ENCODE results near the gene PAX5.

PAX5 gene

DNA sequence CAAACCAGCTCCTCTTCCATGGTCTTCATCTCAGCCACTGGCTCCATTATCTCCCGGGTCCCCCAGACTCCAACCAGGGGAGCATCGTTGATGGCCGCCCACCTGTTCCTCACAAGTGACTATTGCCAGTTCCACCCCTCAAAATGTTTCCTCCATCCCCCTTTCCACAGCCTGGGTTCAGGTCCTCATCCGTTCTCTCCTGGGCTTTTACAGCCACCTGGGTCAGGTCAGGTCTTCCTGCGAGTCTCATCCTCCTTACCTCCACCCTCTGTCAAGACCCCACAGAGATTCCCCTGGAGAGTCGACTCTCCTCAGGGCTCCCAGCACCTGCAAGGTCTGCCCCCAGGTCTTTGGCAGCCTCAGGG is 133.2 kb downstream of the PAX5 start:
- H3K9me3 ChIP-seq (replicated peaks; ENCODE audit: insufficient read depth, low read length): no peaks in the 10 kb centered on the region
- H3K4me2 ChIP-seq (ENCODE audit: low read depth, low read length): no peak overlapping the region
- H3F3A ChIP-seq (ENCODE audit: insufficient read depth, low read length): no peaks in the 10 kb centered on the region
- H3K9me2 ChIP-seq (replicated peaks; ENCODE audit: insufficient read depth, low read length): no peaks in the 10 kb centered on the region
- no peaks in the 10 kb centered on the region for H3K36me3 ChIP-seq (replicated peaks; ENCODE audit: insufficient read depth, low read length)
- H3K79me2 ChIP-seq (ENCODE audit: low read length): no peaks in the 10 kb centered on the region
- H3K4me3 ChIP-seq (ENCODE audit: low read length): no peak overlapping the region
- no peaks in the 10 kb centered on the region for H3K4me1 ChIP-seq (ENCODE audit: low read length)
- TF ChIP-seq CTCF (IDR thresholded peaks at IDR 0.05; ENCODE audit: low read length) (no peak), EZH2phosphoT487 (IDR thresholded peaks at IDR 0.05; ENCODE audit: low read length) (no peak), EZH2 (optimal IDR thresholded peaks at IDR 0.05; ENCODE audit: low read depth, low read length) (no peak)
- H3K9ac ChIP-seq (ENCODE audit: low read length): no peak overlapping the region
- DNase-seq: no peak
- H3K27me3 ChIP-seq (replicated peaks; ENCODE audit: insufficient read depth, low read length): 0 out of 2 replicates have a peak, but pooled peaks cover 6% of the 10 kb centered on the region
- H2AFZ ChIP-seq (ENCODE audit: low read length): no peak overlapping the region
- H3K27ac ChIP-seq (ENCODE audit: low read length): no peak overlapping the region
- H4K20me1 ChIP-seq (ENCODE audit: insufficient read depth, low read length): no peaks in the 10 kb centered on the region

DNA sequence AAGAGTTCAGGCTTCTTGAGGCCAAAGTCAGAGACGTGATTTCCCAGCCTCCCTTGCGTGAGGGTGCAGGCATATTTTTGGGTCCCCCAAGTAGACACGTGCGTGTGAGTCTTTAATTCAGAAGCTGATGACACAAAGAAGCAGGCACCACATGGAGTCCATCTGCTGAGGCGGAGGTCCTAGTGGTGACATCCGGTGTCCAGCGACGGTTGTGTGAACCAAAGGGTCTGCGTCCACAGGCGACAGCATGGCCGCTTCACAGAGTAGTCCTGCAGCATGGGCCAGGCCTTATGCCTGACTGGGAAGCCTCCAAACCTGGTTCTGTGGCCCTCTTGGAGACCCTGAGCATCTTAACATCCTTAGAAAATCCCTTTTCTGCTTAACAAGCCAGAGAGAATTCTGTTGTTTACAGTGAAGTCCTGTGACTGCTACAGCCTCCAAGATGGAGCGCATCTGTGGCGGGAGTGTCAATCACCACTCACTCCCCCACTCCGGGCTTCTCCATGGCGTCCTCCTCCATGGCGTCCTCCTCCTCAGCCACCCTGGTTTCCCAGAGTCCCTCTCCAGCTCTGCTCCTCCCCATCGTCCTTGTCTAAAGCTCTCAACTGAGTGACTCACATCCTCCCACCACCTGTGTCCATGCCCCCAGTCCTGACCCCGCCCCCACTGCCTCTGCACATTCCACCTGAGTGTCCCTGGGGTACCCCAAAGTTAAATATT is 133.8 kb downstream of the PAX5 start:
- H3K27ac ChIP-seq (ENCODE audit: low read length): no peak overlapping the region
- H3K79me2 ChIP-seq (ENCODE audit: low read length): no peaks in the 10 kb centered on the region
- no peak overlapping the region for H3K4me2 ChIP-seq (ENCODE audit: low read depth, low read length)
- no peaks in the 10 kb centered on the region for H3K9me2 ChIP-seq (replicated peaks; ENCODE audit: insufficient read depth, low read length)
- no peak overlapping the region for H3K9ac ChIP-seq (ENCODE audit: low read length)
- no peak overlapping the region for H3K4me3 ChIP-seq (ENCODE audit: low read length)
- TF ChIP-seq EZH2 (optimal IDR thresholded peaks at IDR 0.05; ENCODE audit: low read depth, low read length) (no peak), CTCF (IDR thresholded peaks at IDR 0.05; ENCODE audit: low read length) (no peak), EZH2phosphoT487 (IDR thresholded peaks at IDR 0.05; ENCODE audit: low read length) (no peak)
- H3K4me1 ChIP-seq (ENCODE audit: low read length): no peaks in the 10 kb centered on the region
- DNase-seq: no peak
- H3K36me3 ChIP-seq (replicated peaks; ENCODE audit: insufficient read depth, low read length): no peaks in the 10 kb centered on the region
- no peaks in the 10 kb centered on the region for H4K20me1 ChIP-seq (ENCODE audit: insufficient read depth, low read length)
- H3K27me3 ChIP-seq (replicated peaks; ENCODE audit: insufficient read depth, low read length): 0 out of 2 replicates have a peak, but pooled peaks cover 6% of the 10 kb centered on the region
- no peaks in the 10 kb centered on the region for H3F3A ChIP-seq (ENCODE audit: insufficient read depth, low read length)
- no peaks in the 10 kb centered on the region for H3K9me3 ChIP-seq (replicated peaks; ENCODE audit: insufficient read depth, low read length)
- no peak overlapping the region for H2AFZ ChIP-seq (ENCODE audit: low read length)

- no peak overlapping the region for H3K9ac ChIP-seq (ENCODE audit: low read length)
- H3K27me3 ChIP-seq (replicated peaks; ENCODE audit: insufficient read depth, low read length): 0 out of 2 replicates have a peak, but pooled peaks cover 6% of the 10 kb centered on the region
- H3K27ac ChIP-seq (ENCODE audit: low read length): no peak overlapping the region
- H3K9me3 ChIP-seq (replicated peaks; ENCODE audit: insufficient read depth, low read length): no peaks in the 10 kb centered on the region
- H3K4me3 ChIP-seq (ENCODE audit: low read length): no peak overlapping the region
- no peaks in the 10 kb centered on the region for H3K79me2 ChIP-seq (ENCODE audit: low read length)
- no peaks in the 10 kb centered on the region for H3K4me1 ChIP-seq (ENCODE audit: low read length)
- no peak overlapping the region for H2AFZ ChIP-seq (ENCODE audit: low read length)
- no peaks in the 10 kb centered on the region for H3K9me2 ChIP-seq (replicated peaks; ENCODE audit: insufficient read depth, low read length)
- no peaks in the 10 kb centered on the region for H3F3A ChIP-seq (ENCODE audit: insufficient read depth, low read length)
- TF ChIP-seq EZH2phosphoT487 (IDR thresholded peaks at IDR 0.05; ENCODE audit: low read length): no peak
- no peak for TF ChIP-seq EZH2 (optimal IDR thresholded peaks at IDR 0.05; ENCODE audit: low read depth, low read length)
- TF ChIP-seq CTCF (IDR thresholded peaks at IDR 0.05; ENCODE audit: low read length): no peak
- no peak overlapping the region for H3K4me2 ChIP-seq (ENCODE audit: low read depth, low read length)
- no peaks in the 10 kb centered on the region for H3K36me3 ChIP-seq (replicated peaks; ENCODE audit: insufficient read depth, low read length)
- no peak for DNase-seq
- H4K20me1 ChIP-seq (ENCODE audit: insufficient read depth, low read length): no peaks in the 10 kb centered on the region
Measured at GRCh38 chr9:36899406-36899805, 134.7 kb downstream of the PAX5 start.
